Gastrocnemius medialis (tissue), 4 donors: ENCODE results near the gene MEIS2.

Experiments
- POLR2A ChIP-seq, 2 donors: fragments of 450-650 bp; IDR thresholded peaks; one replicate each; pipeline ENCODE4 v1.6.1; 2017; ENCODE audit warnings: antibody characterized with exemption in 2 of 2, mild to moderate bottlenecking in 2 of 2, moderate library complexity in 2 of 2
- TF ChIP-seq, protein P1 (sequence below), 5 experiments: fragments of 450-650 bp in 3 of 5; fragments of 200-600 bp in 2 of 5; sonication (generic) in 2 of 5; IDR thresholded peaks in 4 of 5; conservative IDR thresholded peaks in 1 of 5; 1 replicate in 4 of 5; 2 replicates in 1 of 5; pipeline ENCODE4 v1.5.1; 2016 to 2019; ENCODE audit warnings: antibody characterized with exemption in 5 of 5, mild to moderate bottlenecking in 3 of 5, moderate library complexity in 3 of 5

DNA sequence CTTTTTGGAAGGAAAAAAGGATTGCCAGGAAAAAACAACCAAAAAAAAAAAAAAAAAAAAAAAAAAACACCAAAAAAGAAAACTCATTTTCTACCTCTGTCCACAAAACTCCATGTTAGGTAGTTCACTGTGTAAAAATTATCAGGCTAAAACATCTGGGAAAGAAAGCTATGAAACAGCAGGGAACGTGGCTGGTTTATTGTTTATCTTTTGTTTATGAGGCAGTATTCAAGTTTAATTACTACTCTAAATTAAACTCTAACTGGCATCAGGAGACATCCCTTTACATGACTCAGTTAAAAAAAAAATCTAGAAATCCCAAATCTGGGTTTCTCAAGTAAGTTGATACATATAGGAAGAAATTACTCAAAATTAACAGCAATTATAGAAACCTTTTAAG, 21.8 kb downstream of the MEIS2 start:
- TF ChIP-seq, protein P1, sequence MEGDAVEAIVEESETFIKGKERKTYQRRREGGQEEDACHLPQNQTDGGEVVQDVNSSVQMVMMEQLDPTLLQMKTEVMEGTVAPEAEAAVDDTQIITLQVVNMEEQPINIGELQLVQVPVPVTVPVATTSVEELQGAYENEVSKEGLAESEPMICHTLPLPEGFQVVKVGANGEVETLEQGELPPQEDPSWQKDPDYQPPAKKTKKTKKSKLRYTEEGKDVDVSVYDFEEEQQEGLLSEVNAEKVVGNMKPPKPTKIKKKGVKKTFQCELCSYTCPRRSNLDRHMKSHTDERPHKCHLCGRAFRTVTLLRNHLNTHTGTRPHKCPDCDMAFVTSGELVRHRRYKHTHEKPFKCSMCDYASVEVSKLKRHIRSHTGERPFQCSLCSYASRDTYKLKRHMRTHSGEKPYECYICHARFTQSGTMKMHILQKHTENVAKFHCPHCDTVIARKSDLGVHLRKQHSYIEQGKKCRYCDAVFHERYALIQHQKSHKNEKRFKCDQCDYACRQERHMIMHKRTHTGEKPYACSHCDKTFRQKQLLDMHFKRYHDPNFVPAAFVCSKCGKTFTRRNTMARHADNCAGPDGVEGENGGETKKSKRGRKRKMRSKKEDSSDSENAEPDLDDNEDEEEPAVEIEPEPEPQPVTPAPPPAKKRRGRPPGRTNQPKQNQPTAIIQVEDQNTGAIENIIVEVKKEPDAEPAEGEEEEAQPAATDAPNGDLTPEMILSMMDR (IDR thresholded peaks at IDR 0.05 in 4 of 5, conservative IDR thresholded peaks at IDR 0.05 in 1 of 5), result no peak
- no peak for TF ChIP-seq POLR2A (IDR thresholded peaks at IDR 0.05)
